GM15510 (cell line): ENCODE data around the gene E2F1.

Experiments used
- POLR2A ChIP-seq: IDR thresholded peaks from 3 replicates; pipeline ENCODE4 v1.6.1; 2011; ENCODE audit warnings: borderline replicate concordance; ENCODE audit not compliant: insufficient read length; ENCODE audit errors: extremely low read depth

The E2F1 gene

DNA sequence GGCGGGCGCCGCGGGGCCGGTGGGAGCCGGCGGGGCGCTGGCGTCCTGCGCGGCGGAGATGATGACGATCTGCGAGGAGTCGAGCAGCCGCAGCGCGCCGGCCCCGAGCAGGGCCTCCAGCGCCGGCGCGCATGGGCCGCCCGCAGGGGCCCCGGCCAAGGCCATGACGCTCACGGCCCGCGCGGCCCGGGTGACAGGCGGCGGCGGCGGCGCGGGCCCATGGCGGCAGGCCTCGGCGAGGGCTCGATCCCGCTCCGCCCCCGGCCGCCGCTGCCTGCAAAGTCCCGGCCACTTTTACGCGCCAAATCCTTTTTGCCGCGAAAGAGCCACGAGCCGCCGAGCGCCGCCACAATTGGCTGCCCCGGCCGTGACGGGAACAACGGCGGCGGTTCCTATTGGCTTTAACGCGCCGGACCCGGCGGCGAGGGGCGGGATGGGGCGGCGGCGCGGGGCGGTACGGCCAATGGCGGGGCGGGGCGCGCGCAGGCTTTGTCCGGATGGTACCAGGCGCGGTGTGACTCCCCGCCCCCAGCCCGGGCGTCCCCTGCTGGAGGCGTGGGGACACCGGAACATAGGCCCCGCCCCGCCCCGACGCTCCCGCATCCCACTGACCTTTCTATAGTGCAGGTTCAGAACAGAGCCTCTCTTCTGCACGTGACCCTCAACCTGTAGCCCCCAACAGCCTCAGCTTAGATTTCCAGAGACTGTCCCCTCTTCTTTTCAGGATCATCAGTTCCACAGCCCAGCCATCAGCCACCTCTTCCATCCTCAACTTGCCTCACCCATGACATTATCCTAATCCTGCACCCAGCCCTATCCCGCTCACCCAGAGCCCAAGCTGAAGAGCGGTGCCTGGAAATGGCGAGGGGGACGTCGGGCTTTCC lies at the start of gene E2F1:
TSS of gene E2F1 (minus strand) at position 286 of the 884 bp plus-strand sequence. CDS start at position 165, 121 bp downstream.
- peak; percentile 51 for TF ChIP-seq POLR2A

DNA sequence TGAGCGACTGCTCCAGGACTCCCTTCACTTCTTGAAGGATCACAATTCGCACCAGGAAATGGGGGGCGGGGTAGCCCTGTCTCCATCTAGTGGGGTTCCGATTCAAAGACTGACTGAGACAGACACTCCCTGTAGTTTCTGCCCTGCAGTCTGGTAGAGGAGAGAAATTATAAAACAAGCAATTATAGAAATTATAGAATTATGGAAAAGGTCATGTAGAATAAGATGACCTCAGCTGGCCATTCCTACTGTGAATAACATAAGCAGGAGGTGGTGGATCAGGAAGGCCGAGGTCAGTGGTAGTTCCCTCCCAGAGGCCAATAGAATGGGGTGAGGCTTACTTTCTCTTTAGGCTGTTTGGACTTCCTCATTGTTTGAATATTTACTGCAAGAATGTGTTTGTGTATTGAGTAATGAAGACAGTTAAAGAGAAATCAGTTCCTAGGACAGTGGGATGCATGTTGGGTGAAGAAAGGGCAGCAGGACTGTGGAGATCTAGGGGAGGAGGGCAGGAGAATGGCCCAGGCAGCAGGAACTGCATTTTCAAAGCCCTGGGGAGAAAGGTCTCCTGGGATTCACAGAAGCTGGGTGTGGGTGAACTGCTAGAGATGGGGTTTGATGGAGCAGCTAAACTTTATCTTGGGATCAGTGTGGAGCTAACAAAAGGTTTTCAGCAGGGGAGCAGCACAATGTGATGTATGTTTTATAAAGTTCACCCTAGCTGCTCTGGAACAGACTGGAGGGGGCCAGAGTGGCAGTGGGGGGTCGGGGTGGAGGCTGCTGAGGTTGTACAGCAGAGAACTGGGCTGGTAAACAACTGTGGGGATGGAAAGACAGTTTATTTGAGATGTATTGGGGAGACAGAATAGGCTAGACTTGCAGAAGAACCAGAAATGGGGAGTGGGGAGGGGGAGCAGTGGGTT lies 47.7 kb upstream of the E2F1 start:
- no peak for TF ChIP-seq POLR2A

DNA sequence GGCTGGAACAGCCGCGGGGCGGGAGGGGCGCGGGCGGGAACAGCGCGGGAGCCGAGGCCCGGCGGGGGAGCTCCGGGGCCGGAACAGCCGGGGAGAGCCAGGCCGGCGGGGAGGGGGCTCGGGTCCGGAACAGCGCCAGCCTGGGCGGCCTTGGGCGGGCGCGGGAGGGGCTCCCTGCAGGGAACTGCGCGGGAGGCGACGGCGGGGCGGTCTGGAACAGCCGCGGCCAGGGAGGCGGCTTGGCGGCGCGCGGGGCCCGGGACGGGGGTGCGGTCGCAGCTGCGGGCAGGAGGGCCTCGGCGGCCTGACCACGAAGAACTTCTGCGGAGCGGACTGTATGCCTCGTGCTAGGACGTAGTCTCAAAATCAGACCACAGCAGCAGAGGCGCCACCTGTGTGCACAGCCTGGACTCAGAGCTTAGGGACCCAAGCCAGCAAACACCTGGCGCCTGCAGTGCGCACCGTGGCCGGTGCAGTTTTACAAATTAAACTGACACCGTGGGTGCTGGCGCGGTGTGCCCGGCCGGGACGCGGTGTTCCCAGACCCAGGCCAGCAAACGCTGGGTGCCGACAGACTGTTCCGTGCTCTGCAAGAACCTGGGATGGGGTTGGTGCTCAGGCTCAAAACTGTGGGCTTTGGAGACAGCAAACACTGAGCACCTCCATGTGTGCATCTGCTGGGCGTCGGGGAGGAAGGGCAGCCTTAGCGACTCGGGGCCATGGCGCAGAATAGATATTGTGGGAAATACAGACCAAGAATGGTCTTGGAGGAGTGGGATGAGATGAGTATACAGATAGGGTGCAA lies 46.2 kb upstream of the E2F1 start:
- TF ChIP-seq POLR2A, result peak; percentile 70

DNA sequence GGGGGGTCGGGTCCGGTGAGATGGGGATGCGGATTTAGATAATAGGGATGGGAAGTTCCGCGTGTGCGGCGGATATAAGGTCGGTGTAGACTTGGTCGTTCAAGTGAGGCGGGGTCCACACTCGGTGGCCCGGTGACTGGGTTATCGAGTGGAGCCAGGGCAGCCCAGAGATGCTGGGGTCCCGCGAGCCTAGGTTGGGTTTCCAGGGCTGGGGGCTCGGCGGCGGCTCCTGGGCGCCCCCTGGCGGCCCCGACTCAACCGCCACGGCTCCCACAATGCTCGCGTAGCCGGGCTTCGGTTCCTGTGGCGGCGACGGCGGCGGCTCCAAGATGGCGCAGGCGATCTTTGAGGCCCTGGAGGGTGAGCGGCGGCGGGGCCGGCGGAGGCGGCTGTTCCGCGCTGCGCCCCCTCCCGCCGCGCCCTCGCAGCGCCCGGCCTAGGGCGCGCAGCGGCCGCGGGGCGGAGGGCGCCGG lies 45.5 kb upstream of the E2F1 start, which contains the start of gene ZNF341:
TSS of gene ZNF341 (plus strand) at position 304 of the 473 bp plus-strand sequence. CDS start at position 330, 26 bp downstream.
- no peak for TF ChIP-seq POLR2A

- no peak for TF ChIP-seq POLR2A
Measured at GRCh38 chr20:33730946-33731692, 44.9 kb upstream of the E2F1 start.

- no peak for TF ChIP-seq POLR2A
Measured at GRCh38 chr20:33729101-33729500, 42.9 kb upstream of the E2F1 start.

GRCh38 chr20:33728463-33728862 lies 42.3 kb upstream of the E2F1 start:
- TF ChIP-seq POLR2A, result no peak

- no peak for TF ChIP-seq POLR2A
Measured at GRCh38 chr20:33727806-33728205, 41.6 kb upstream of the E2F1 start.

DNA sequence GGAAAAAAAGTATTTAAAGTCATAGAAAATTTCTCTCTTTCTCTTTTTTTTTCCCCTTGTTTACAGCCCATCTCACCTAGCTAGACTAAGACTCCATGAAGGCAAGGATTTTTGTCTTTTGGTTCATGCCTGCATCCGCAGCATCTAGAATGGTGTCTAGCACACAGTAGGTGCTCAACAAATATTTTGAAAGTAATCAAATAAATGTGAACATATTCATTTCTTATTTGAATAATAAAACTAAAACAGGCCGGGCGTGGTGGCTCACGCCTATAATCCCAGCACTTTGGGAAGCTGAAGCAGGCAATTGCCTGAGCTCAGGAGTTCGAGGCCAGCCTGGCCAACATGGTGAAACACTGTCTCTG lies 40.9 kb upstream of the E2F1 start:
- no peak for TF ChIP-seq POLR2A

GRCh38 chr20:33725607-33726264 lies 39.6 kb upstream of the E2F1 start:
- TF ChIP-seq POLR2A, result no peak

GRCh38 chr20:33724439-33725094 lies 38.4 kb upstream of the E2F1 start:
- TF ChIP-seq POLR2A, result no peak

- TF ChIP-seq POLR2A, result no peak
Measured at GRCh38 chr20:33721391-33722140, 35.4 kb upstream of the E2F1 start.
